Heart left ventricle (tissue), 16 donors: ENCODE measurements around the gene CWF19L1. TPM values are rescaled to one million over a fixed set of nuclear protein-coding genes. Genes with fewer than 3 reads are reported as not detected.

Source experiments
- ATAC-seq, 4 donors: fragments of 200-7000 bp; cut with Tn5 transposase; one replicate each; pipeline ENCODE4 v1.9.1; 2020 to 2022; ENCODE audit warnings: moderate library complexity in 4 of 4, mild to moderate bottlenecking in 3 of 4, moderate number of reproducible peaks in 1 of 4
- DNase-seq, 5 donors: peaks; one replicate each; pipeline ENCODE4 v3.0.0-alpha.2; 2020
- H3K27ac ChIP-seq, 12 donors: fragments of 200-600 bp; sonication (generic) in 4 of 12; one replicate each; pipeline versions ENCODE4 v1.5.0 to v1.8.0; 2016 to 2022; ENCODE audit warnings: mild to moderate bottlenecking in 2 of 12
- H3K27me3 ChIP-seq, 9 donors: fragments of 200-600 bp; sonication (generic) in 2 of 9; one replicate each; pipeline versions ENCODE4 v1.5.1 to v1.8.0; 2016 to 2022; ENCODE audit warnings: mild to moderate bottlenecking in 3 of 9
- H3K36me3 ChIP-seq, 9 donors: fragments of 200-600 bp; sonication (generic) in 2 of 9; one replicate each; pipeline versions ENCODE4 v1.5.0 to v1.8.0; 2018 to 2022; ENCODE audit warnings: mild to moderate bottlenecking in 2 of 9
- H3K4me1 ChIP-seq, 12 donors: fragments of 200-600 bp; sonication (generic) in 4 of 12; one replicate each; pipeline versions ENCODE4 v1.5.0 to v1.8.0; 2016 to 2022; ENCODE audit warnings: mild to moderate bottlenecking in 3 of 12
- H3K4me3 ChIP-seq, 12 donors: fragments of 200-600 bp; sonication (generic) in 4 of 12; one replicate each; pipeline versions ENCODE4 v1.5.0 to v1.8.0; 2017 to 2022; ENCODE audit warnings: mild to moderate bottlenecking in 9 of 12, moderate library complexity in 4 of 12
- H3K9me3 ChIP-seq, 12 donors: fragments of 200-600 bp; sonication (generic) in 4 of 12; one replicate each; pipeline versions ENCODE4 v1.5.0 to v1.8.0; 2016 to 2022; ENCODE audit warnings: mild to moderate bottlenecking in 1 of 12
- POLR2A ChIP-seq, 2 donors: fragments of 450-650 bp; IDR thresholded peaks; one replicate each; pipeline ENCODE4 v1.6.1; 2017; ENCODE audit warnings: antibody characterized with exemption in 2 of 2, mild to moderate bottlenecking in 2 of 2, moderate library complexity in 2 of 2
- WGBS, 4 donors: extraction: QIAGEN DNeasy Blood & Tissue Kit in 2 of 4; methylation state at CpG; one replicate each; pipeline versions ENCODE4 v1.1.5 to v1.1.7; 2013 to 2018; 5-methylcytosine and 5-hydroxymethylcytosine counted together
- intact Hi-C, 10 donors: fragments of 100-400 bp; cut with DNase I; formaldehyde crosslinking; loops; one replicate each; pipeline versions ENCODE4 v1.11.1 to v1.14.2; 2022
- polyA plus RNA-seq, 2 donors: library from polyadenylated mRNA; stranded (reverse); fragments of 200-250 nt; gene quantifications; one replicate each; pipeline ENCODE4 v1.2.3, GENCODE V29; 2013
- total RNA-seq, 9 donors: library from RNA; depleted of rRNA in 2 of 9; stranded (reverse); fragments of >200 nt in 2 of 9; fragmentation: NEBNext Ultra II Directional in 3 of 9; extraction: Animal tissue kit (Norgen Biotek cat#: 25700) in 3 of 9; gene quantifications; one replicate each; pipeline versions ENCODE4 v1.1.0 to v1.2.4, GENCODE V29; 2016 to 2023
- TF ChIP-seq, protein P1 (sequence below), 12 donors: fragments of 200-600 bp; sonication (generic) in 4 of 12; IDR thresholded peaks; one replicate each; pipeline versions ENCODE4 v1.5.0 to v1.8.0; 2018 to 2022; ENCODE audit warnings: antibody characterized with exemption in 12 of 12, mild to moderate bottlenecking in 5 of 12
- donor health status: ischemic (EF 13 %, LVEDD 7.1; RV severe dilation, severe dysfunction).
- donor health status: healthy with polysubstance abuse.
- donor health status: DM: no; HTN: yes; CAD: no.
- donor health status: DM: no; HTN: no; CAD: no.
- donor health status: ischemic (EF 25% LVEDD 6.9; RV normal size, moderate dysfunction).
- donor health status: ischemic (EF 25% LVEDD 5.7; RV mildly dilated, moderate dysfunction).
- donor health status: healthy.
- donor health status: DM: yes; HTN: yes; CAD: no.
- donor health status: ischemic (EF 35%, LVEDD 5.7; RV mildly dilated, moderate dysfunction).
- donor health status: nonischemic (EF 11% LVEDD 7.7; RV severe dilation, severe dysfunction).
- donor health status: DM: yes; HTN: yes; CAD: no.
- donor health status: PGD.
- donor health status: ischemic (EF 29% LVEDD 5.4; RV normal size, mild dysfunction).
- donor health status: nonischemic (EF 23%, LVEDD 6.1; RV moderate dilation, normal function).

Gene CWF19L1
- total and polyA plus RNA-seq, 11 donors, result 11.1 to 23.4 (median 14.3) TPM

- intact Hi-C loops, result loop anchor here in 4 of 10 donors (2.0 to 10.0 kb wide), 5 partner anchors 41 to 342 kb away; partner anchors contain the start of genes CHUK (in 3 of the 4) and CWF19L1 (in 1 of the 4)
- ATAC-seq (peak; percentile 21 to 69 (median 62)), DNase-seq (peak; percentile 35 to 60 (median 50))
- Histone ChIP-seq H3K27me3 (no peaks in the 10 kb centered on the region), H3K27ac (peak overlapping the region; percentile 64 to 92 (median 82)), H3K9me3 (no peaks in the 10 kb centered on the region), H3K36me3 (peaks cover 0 to 60% (median 47%) of the 10 kb centered on the region in 9 donors), H3K4me1 (peaks cover 6 to 43% (median 20%) of the 10 kb centered on the region in 12 donors), H3K4me3 (peak overlapping the region; percentile 65 to 92 (median 87))
- TF ChIP-seq, protein P1, sequence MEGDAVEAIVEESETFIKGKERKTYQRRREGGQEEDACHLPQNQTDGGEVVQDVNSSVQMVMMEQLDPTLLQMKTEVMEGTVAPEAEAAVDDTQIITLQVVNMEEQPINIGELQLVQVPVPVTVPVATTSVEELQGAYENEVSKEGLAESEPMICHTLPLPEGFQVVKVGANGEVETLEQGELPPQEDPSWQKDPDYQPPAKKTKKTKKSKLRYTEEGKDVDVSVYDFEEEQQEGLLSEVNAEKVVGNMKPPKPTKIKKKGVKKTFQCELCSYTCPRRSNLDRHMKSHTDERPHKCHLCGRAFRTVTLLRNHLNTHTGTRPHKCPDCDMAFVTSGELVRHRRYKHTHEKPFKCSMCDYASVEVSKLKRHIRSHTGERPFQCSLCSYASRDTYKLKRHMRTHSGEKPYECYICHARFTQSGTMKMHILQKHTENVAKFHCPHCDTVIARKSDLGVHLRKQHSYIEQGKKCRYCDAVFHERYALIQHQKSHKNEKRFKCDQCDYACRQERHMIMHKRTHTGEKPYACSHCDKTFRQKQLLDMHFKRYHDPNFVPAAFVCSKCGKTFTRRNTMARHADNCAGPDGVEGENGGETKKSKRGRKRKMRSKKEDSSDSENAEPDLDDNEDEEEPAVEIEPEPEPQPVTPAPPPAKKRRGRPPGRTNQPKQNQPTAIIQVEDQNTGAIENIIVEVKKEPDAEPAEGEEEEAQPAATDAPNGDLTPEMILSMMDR (IDR thresholded peaks at IDR 0.05), result no peak
- no peak for TF ChIP-seq POLR2A (IDR thresholded peaks at IDR 0.05)
- 28 to 36% (median 35%) methylated on average over 27 to 28 of the region's 28 CpGs for WGBS, 4 donors
These were observed 80.9 kb downstream of the CWF19L1 start for GRCh38 chr10:100186253-100187212.

GRCh38 chr10:100185364-100186252 is 81.8 kb downstream of the CWF19L1 start, which contains the start of gene ERLIN1:
TSS of gene ERLIN1 (minus strand) at chr10:100186029. CDS start at chr10:100185626, 403 bp downstream.
- ATAC-seq (peak; percentile 98 to 99 (median 98)), DNase-seq (peak; percentile 93 to 96 (median 94))
- H3K4me3 ChIP-seq, result peak within 1 kb of the TSS; percentile 65 to 92 (median 87)
- H3K9me3 ChIP-seq, result no peaks in the 10 kb centered on the region
- peaks cover 0 to 60% (median 37%) of the 10 kb centered on the region in 9 donors for H3K36me3 ChIP-seq
- no peaks in the 10 kb centered on the region for H3K27me3 ChIP-seq
- 0 to 1% (median 0%) methylated on average over 23 to 65 of the region's 65 CpGs for WGBS, 4 donors
- intact Hi-C loops, result loop anchor here in 4 of 10 donors (2.0 to 10.0 kb wide), 5 partner anchors 42 to 341 kb away; partner anchors contain the start of genes CHUK (in 3 of the 4) and CWF19L1 (in 1 of the 4)
- TF ChIP-seq, protein P1 (IDR thresholded peaks at IDR 0.05), result no peak
- peak in 1 of 2 donors; percentile 71 for TF ChIP-seq POLR2A (IDR thresholded peaks at IDR 0.05)
- peaks cover 6 to 43% (median 20%) of the 10 kb centered on the region in 12 donors for H3K4me1 ChIP-seq
- H3K27ac ChIP-seq, result peak within 1 kb of the TSS; percentile 64 to 92 (median 82)

DNA sequence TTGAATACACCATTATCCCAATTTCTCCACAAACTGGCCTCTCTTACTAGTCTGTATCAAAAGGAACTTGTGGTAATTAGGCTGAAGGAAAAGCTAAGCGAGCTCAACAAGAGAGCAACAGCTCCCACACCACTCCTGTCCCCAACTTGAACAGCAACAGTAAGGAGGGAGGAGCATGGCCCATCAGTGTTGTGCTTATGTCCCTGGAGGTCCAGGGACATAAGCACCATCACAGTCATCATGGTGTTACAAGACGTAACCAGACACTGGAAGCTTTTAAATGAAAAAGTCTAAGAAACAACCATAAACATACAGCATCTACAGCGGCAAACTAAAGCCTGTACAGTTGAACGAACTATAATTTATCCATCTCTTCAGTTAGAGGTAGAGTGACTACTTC is 82.6 kb downstream of the CWF19L1 start:
- TF ChIP-seq POLR2A (IDR thresholded peaks at IDR 0.05), result no peak
- TF ChIP-seq, protein P1 (IDR thresholded peaks at IDR 0.05), result no peak
- no peak for ATAC-seq
- Histone ChIP-seq H3K27me3 (no peaks in the 10 kb centered on the region), H3K4me1 (peaks cover 6 to 43% (median 20%) of the 10 kb centered on the region in 12 donors), H3K36me3 (peaks cover 0 to 60% (median 36%) of the 10 kb centered on the region in 9 donors), H3K27ac (peak overlapping the region in 8 of 12 donors; percentile 77 to 92 (median 86)), H3K4me3 (peak overlapping the region; percentile 65 to 92 (median 87)), H3K9me3 (no peaks in the 10 kb centered on the region)
- no peak for DNase-seq
- intact Hi-C loops, result loop anchor here in 4 of 10 donors (5.0 to 10.0 kb wide), 4 partner anchors 42 to 340 kb away; partner anchors contain the start of genes CHUK (in 1 of the 4) and CWF19L1 (in 1 of the 4)
- WGBS, 4 donors, result 9 to 18% (median 12%) methylated on average over 4 of the region's 4 CpGs
